ENCODE results near the gene ZSCAN4.

ZSCAN4 gene

GRCh38 chr19:57719424-57719823, 50.7 kb downstream of the ZSCAN4 start:
- TF ChIP-seq CTCF (IDR thresholded peaks at IDR 0.05; ENCODE audit: low read length) (no peak), EZH2 (IDR thresholded peaks at IDR 0.05; ENCODE audit: borderline replicate concordance, low read length) (no peak)
- Histone ChIP-seq H3K4me1 (ENCODE audit: insufficient read depth, low read length, severe bottlenecking) (no peaks in the 10 kb centered on the region), H3K4me3 (ENCODE audit: low read depth, low read length, poor library complexity, severe bottlenecking) (no peak overlapping the region), H3K4me2 (ENCODE audit: low read length) (no peak overlapping the region), H3K27ac (ENCODE audit: low read depth, low read length, poor library complexity, severe bottlenecking) (no peak overlapping the region), H3F3A (ENCODE audit: insufficient read depth, low read length) (no peaks in the 10 kb centered on the region), H3K36me3 (ENCODE audit: insufficient read depth, low read length) (peaks cover 60% of the 10 kb centered on the region), H4K20me1 (ENCODE audit: insufficient read depth, low read length) (no peaks in the 10 kb centered on the region), H3K9ac (ENCODE audit: low read length) (no peak overlapping the region), H2AFZ (ENCODE audit: low read length) (no peak overlapping the region), H3K9me3 (ENCODE audit: low read length) (peaks cover 35% of the 10 kb centered on the region), H3K27me3 (ENCODE audit: insufficient read depth, low read length) (no peaks in the 10 kb centered on the region), H3K79me2 (ENCODE audit: insufficient read depth, low read length) (no peaks in the 10 kb centered on the region), H3K9me2 (ENCODE audit: low read depth, low read length) (no peaks in the 10 kb centered on the region)

DNA sequence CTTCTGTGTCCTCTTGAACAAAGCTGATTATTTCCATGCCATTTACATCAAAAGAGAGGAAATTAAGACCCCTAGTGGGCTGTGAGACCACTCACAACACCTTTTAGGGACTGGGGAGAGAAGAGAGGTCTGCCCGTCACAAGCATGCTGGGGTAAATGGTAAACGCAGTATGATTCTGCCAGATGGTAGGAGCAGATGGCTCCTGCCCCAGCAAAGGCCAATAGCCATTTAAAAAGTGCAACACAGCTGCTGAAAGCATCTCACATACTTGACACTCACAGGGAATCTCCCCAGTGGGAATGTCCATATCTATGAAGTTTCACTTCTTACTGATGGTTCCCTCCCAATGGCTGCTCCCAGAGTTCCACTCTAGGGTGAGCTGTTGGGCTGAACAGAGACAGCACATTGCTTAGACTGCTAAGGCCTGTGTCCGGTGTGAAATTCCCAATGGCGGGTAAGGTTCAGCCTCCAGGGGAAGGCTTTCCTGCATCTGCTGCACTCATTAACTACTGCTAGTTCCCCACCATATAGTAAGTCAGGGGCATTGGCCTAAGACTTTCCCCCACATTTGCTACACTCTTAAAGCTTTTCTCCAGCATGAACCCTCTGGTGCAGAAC, 51.3 kb downstream of the ZSCAN4 start:
- Histone ChIP-seq H3K9me3 (ENCODE audit: low read length) (peaks cover 39% of the 10 kb centered on the region), H3K79me2 (ENCODE audit: insufficient read depth, low read length) (no peaks in the 10 kb centered on the region), H3F3A (ENCODE audit: insufficient read depth, low read length) (no peaks in the 10 kb centered on the region), H3K27me3 (ENCODE audit: insufficient read depth, low read length) (no peaks in the 10 kb centered on the region), H3K9ac (ENCODE audit: low read length) (no peak overlapping the region), H3K36me3 (ENCODE audit: insufficient read depth, low read length) (peaks cover 59% of the 10 kb centered on the region), H4K20me1 (ENCODE audit: insufficient read depth, low read length) (no peaks in the 10 kb centered on the region), H3K9me2 (ENCODE audit: low read depth, low read length) (no peaks in the 10 kb centered on the region), H3K4me2 (ENCODE audit: low read length) (no peak overlapping the region), H3K27ac (ENCODE audit: low read depth, low read length, poor library complexity, severe bottlenecking) (no peak overlapping the region), H3K4me3 (ENCODE audit: low read depth, low read length, poor library complexity, severe bottlenecking) (no peak overlapping the region), H3K4me1 (ENCODE audit: insufficient read depth, low read length, severe bottlenecking) (no peaks in the 10 kb centered on the region), H2AFZ (ENCODE audit: low read length) (no peak overlapping the region)
- no peak for TF ChIP-seq CTCF (IDR thresholded peaks at IDR 0.05; ENCODE audit: low read length)
- no peak for TF ChIP-seq EZH2 (IDR thresholded peaks at IDR 0.05; ENCODE audit: borderline replicate concordance, low read length)

DNA sequence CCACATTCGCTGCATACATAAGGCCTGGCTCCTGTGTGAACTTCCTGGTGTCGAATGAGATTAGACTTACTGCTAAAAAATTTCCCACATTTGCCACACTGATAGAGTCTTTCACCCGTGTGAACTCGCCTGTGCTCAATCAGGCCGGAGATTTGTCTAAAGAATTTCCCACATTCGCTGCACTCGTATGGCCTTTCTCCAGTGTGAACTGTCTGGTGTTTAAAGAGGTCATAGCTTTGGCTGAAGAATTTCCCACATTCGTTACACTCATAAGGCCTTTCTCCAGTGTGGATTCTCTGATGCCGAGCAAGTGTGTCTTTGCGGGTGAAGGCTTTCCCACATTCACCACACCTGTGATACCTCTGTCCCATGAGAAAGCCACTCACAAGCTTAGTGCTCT, 52.1 kb downstream of the ZSCAN4 start:
- no peaks in the 10 kb centered on the region for H3K4me1 ChIP-seq (ENCODE audit: insufficient read depth, low read length, severe bottlenecking)
- TF ChIP-seq CTCF (IDR thresholded peaks at IDR 0.05; ENCODE audit: low read length) (no peak), EZH2 (IDR thresholded peaks at IDR 0.05; ENCODE audit: borderline replicate concordance, low read length) (no peak)
- H4K20me1 ChIP-seq (ENCODE audit: insufficient read depth, low read length) = no peaks in the 10 kb centered on the region
- H3K9ac ChIP-seq (ENCODE audit: low read length) = no peak overlapping the region
- H3K9me3 ChIP-seq (ENCODE audit: low read length) = peaks cover 39% of the 10 kb centered on the region
- no peaks in the 10 kb centered on the region for H3F3A ChIP-seq (ENCODE audit: insufficient read depth, low read length)
- no peaks in the 10 kb centered on the region for H3K79me2 ChIP-seq (ENCODE audit: insufficient read depth, low read length)
- no peaks in the 10 kb centered on the region for H3K27me3 ChIP-seq (ENCODE audit: insufficient read depth, low read length)
- H3K9me2 ChIP-seq (ENCODE audit: low read depth, low read length) = no peaks in the 10 kb centered on the region
- H3K36me3 ChIP-seq (ENCODE audit: insufficient read depth, low read length) = peaks cover 61% of the 10 kb centered on the region
- no peak overlapping the region for H3K4me3 ChIP-seq (ENCODE audit: low read depth, low read length, poor library complexity, severe bottlenecking)
- H3K4me2 ChIP-seq (ENCODE audit: low read length) = no peak overlapping the region
- H2AFZ ChIP-seq (ENCODE audit: low read length) = no peak overlapping the region
- H3K27ac ChIP-seq (ENCODE audit: low read depth, low read length, poor library complexity, severe bottlenecking) = no peak overlapping the region
